ENCODE data around the gene NR2F1-AS1. TPM values are rescaled to one million over a fixed set of nuclear protein-coding genes. Genes with fewer than 3 reads are reported as not detected.
"Not testable (repeated sequence)": the region's sequence is repeated elsewhere in the genome, so short reads cannot be mapped to it uniquely, and the experiment has no call there.

NR2F1-AS1 gene
- total and polyA plus RNA-seq, 5 donors: 7.8 to 13.2 (median 10.9) TPM

DNA sequence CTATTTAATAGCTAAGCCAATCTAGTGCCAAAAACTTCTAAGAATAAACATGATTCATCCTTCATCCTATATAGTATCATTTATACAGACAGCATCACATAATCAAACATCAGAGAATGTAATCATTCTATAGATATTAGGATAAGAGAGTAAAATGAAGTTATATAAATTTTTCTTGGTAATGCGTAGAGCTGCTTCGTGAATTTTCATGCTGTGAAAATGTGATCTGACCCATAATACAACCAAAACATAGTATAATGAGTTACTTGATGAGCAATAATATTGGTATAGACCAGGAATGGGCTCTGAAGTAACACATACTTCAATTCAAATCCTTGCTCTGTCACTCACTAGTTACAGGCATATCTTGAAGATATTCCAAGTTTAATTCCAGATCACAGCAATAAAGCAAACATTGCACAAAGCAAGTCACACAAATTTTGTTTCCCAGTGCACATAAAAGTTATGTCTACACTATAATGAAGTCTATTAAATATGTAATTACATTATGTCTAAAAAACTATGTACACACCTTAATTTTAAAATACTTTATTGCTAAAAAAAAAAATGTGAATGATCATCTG, 23.9 kb downstream of the NR2F1-AS1 start:
- DNase-seq (no peak), ATAC-seq (no peak)
- H3K27ac ChIP-seq (ENCODE audit: low read length): no peak overlapping the region
- H3K4me1 ChIP-seq (ENCODE audit: control insufficient read depth, insufficient read depth, low read length): no peaks in the 10 kb centered on the region
- no peaks in the 10 kb centered on the region for H3K27me3 ChIP-seq (ENCODE audit: control insufficient read depth, insufficient read depth)
- intact Hi-C loops (cut with DNase I): no loop called here
- no peak overlapping the region for H3K4me3 ChIP-seq (ENCODE audit: low read length)
- H3K9me3 ChIP-seq (ENCODE audit: control insufficient read depth, low read length): no peaks in the 10 kb centered on the region
- WGBS: 95% methylated on average over 2 of the region's 2 CpGs

- H3K27ac ChIP-seq (ENCODE audit: low read length); H3K27me3 ChIP-seq (ENCODE audit: control insufficient read depth, insufficient read depth); ATAC-seq; intact Hi-C loops (cut with DNase I); H3K9me3 ChIP-seq (ENCODE audit: control insufficient read depth, low read length); H3K4me1 ChIP-seq (ENCODE audit: control insufficient read depth, insufficient read depth, low read length); H3K4me3 ChIP-seq (ENCODE audit: low read length); DNase-seq: not testable (repeated sequence)
- WGBS: 96% methylated on average over 3 of the region's 3 CpGs
Measured at GRCh38 chr5:93549594-93549993, 31.4 kb downstream of the NR2F1-AS1 start.

GRCh38 chr5:93545872-93546271, 35.1 kb downstream of the NR2F1-AS1 start:
- H3K9me3 ChIP-seq (ENCODE audit: control insufficient read depth, low read length): no peaks in the 10 kb centered on the region
- DNase-seq (no peak), ATAC-seq (no peak)
- intact Hi-C loops (cut with DNase I): no loop called here
- no peak overlapping the region for H3K4me3 ChIP-seq (ENCODE audit: low read length)
- no peak overlapping the region for H3K27ac ChIP-seq (ENCODE audit: low read length)
- WGBS: 73% methylated on average over 4 of the region's 4 CpGs
- no peaks in the 10 kb centered on the region for H3K27me3 ChIP-seq (ENCODE audit: control insufficient read depth, insufficient read depth)
- no peaks in the 10 kb centered on the region for H3K4me1 ChIP-seq (ENCODE audit: control insufficient read depth, insufficient read depth, low read length)

GRCh38 chr5:93532370-93532769, 48.6 kb downstream of the NR2F1-AS1 start:
- peak; percentile 95 to 96 for ATAC-seq
- peak; percentile 64 to 85 (median 78) for DNase-seq
- no peaks in the 10 kb centered on the region for H3K9me3 ChIP-seq (ENCODE audit: control insufficient read depth, low read length)
- intact Hi-C loops (cut with DNase I): no loop called here
- no peaks in the 10 kb centered on the region for H3K27me3 ChIP-seq (ENCODE audit: control insufficient read depth, insufficient read depth)
- H3K4me3 ChIP-seq (ENCODE audit: low read length): no peak overlapping the region
- H3K4me1 ChIP-seq (ENCODE audit: control insufficient read depth, insufficient read depth, low read length): peaks cover 2% of the 10 kb centered on the region
- H3K27ac ChIP-seq (ENCODE audit: low read length): no peak overlapping the region
- WGBS: 16% methylated on average over 4 of the region's 4 CpGs

DNA sequence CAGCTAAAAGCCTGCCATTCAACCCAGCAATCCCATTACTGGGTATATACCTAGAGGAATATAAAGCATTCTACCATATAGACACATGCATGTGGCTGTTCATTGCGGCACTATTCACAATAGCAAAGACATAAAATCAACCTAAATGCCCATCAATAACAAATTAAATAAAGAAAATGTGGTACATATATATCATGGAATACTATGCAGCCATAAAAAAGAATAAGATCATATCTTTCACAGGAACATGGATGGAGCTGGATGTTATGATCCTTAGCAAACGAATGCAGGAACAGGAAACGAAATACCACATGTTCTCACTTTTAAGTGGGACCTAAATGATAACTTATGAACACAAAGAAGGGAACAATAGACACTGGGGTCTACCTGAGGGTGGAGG, 59.2 kb downstream of the NR2F1-AS1 start:
- H3K4me3 ChIP-seq (ENCODE audit: low read length); H3K9me3 ChIP-seq (ENCODE audit: control insufficient read depth, low read length); DNase-seq; intact Hi-C loops (cut with DNase I); H3K27ac ChIP-seq (ENCODE audit: low read length); H3K27me3 ChIP-seq (ENCODE audit: control insufficient read depth, insufficient read depth); H3K4me1 ChIP-seq (ENCODE audit: control insufficient read depth, insufficient read depth, low read length); ATAC-seq: not testable (repeated sequence)
- WGBS: 90% methylated on average over 3 of the region's 3 CpGs

DNA sequence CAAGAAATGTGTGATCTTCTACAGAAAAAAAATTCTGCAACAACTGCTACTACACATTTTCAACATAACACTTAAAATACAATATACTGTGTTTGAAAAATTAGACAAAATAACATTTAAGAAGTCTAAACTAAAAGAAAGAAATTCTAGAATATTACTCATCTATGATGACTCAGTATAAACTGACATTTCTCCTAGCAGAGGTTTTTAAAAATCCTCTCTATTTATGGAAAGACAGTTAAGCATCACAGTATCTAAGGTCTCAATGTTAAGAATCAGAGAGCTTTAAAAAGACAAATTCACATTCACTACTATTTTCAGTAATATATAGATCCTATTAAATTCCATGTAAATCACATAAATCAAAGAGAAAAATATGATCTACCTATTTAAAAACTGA, 61.3 kb downstream of the NR2F1-AS1 start:
- H3K4me1 ChIP-seq (ENCODE audit: control insufficient read depth, insufficient read depth, low read length): no peaks in the 10 kb centered on the region
- H3K27ac ChIP-seq (ENCODE audit: low read length): no peak overlapping the region
- H3K27me3 ChIP-seq (ENCODE audit: control insufficient read depth, insufficient read depth): no peaks in the 10 kb centered on the region
- intact Hi-C loops (cut with DNase I): no loop called here
- no peak for DNase-seq
- no peak overlapping the region for H3K4me3 ChIP-seq (ENCODE audit: low read length)
- ATAC-seq: no peak
- H3K9me3 ChIP-seq (ENCODE audit: control insufficient read depth, low read length): no peaks in the 10 kb centered on the region

DNA sequence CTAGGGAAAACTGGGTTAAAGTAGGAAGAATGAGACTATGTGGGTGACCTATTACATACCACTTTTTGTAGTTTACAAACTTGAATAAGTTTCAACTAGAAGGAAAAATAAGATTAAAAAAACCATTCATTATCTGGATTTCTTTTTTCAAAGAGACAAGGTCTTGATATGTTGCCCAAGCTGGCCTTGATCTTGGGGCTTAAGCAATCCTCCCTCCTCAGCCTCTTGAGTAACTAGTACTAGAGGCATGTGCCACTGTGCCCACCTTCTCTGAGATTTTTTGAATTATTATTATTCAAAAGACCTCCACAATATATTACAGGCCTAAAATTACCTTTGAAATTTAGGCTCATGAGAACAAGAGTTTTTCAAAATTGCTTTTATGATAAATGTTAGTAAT, 63.2 kb downstream of the NR2F1-AS1 start:
- intact Hi-C loops (cut with DNase I): no loop called here
- Histone ChIP-seq H3K27me3 (ENCODE audit: control insufficient read depth, insufficient read depth) (no peaks in the 10 kb centered on the region), H3K4me3 (ENCODE audit: low read length) (no peak overlapping the region), H3K4me1 (ENCODE audit: control insufficient read depth, insufficient read depth, low read length) (no peaks in the 10 kb centered on the region), H3K27ac (ENCODE audit: low read length) (no peak overlapping the region), H3K9me3 (ENCODE audit: control insufficient read depth, low read length) (no peaks in the 10 kb centered on the region)
- ATAC-seq (no peak), DNase-seq (no peak)

- no peaks in the 10 kb centered on the region for H3K4me1 ChIP-seq (ENCODE audit: control insufficient read depth, insufficient read depth, low read length)
Measured at GRCh38 chr5:93513298-93513697, 67.7 kb downstream of the NR2F1-AS1 start.

GRCh38 chr5:93512799-93513198, 68.2 kb downstream of the NR2F1-AS1 start:
- Histone ChIP-seq H3K27me3 (ENCODE audit: control insufficient read depth, insufficient read depth) (no peaks in the 10 kb centered on the region), H3K9me3 (ENCODE audit: control insufficient read depth, low read length) (no peaks in the 10 kb centered on the region), H3K4me1 (ENCODE audit: control insufficient read depth, insufficient read depth, low read length) (no peaks in the 10 kb centered on the region), H3K27ac (ENCODE audit: low read length) (no peak overlapping the region), H3K4me3 (ENCODE audit: low read length) (no peak overlapping the region)
- 77% methylated on average over 3 of the region's 3 CpGs for WGBS
- DNase-seq (no peak), ATAC-seq (no peak)
- intact Hi-C loops (cut with DNase I): no loop called here

More at GRCh38 chr5:93513298-93513697, 67.7 kb downstream of the NR2F1-AS1 start:
- no peak overlapping the region for H3K27ac ChIP-seq (ENCODE audit: low read length)
- intact Hi-C loops (cut with DNase I): no loop called here
- H3K27me3 ChIP-seq (ENCODE audit: control insufficient read depth, insufficient read depth): no peaks in the 10 kb centered on the region
- H3K4me3 ChIP-seq (ENCODE audit: low read length): no peak overlapping the region
- DNase-seq: no peak
- no peaks in the 10 kb centered on the region for H3K9me3 ChIP-seq (ENCODE audit: control insufficient read depth, low read length)
- ATAC-seq: no peak
- WGBS: 100% methylated on average over 1 of the region's 1 CpG

DNA sequence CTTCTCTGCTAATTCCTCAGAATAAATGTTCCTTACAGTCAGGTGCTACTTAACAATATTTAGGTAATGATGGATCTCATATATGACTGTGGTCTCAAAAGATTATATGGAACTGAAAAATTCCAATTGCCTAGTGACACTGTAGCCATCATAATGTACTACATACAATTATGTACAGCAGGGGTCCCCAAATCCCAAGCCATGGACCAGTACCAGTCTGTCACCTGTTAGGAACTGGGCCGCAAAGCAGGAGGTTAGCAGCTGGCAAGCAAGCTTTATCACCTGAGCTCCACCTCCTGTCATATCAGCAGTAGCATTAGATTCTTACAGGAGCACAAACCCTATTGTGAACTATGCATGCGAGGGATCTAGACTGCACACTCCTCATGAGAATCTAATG, 69.6 kb downstream of the NR2F1-AS1 start:
- H3K4me1 ChIP-seq (ENCODE audit: control insufficient read depth, insufficient read depth, low read length): no peaks in the 10 kb centered on the region
- no peaks in the 10 kb centered on the region for H3K27me3 ChIP-seq (ENCODE audit: control insufficient read depth, insufficient read depth)
- no peaks in the 10 kb centered on the region for H3K9me3 ChIP-seq (ENCODE audit: control insufficient read depth, low read length)
- intact Hi-C loops (cut with DNase I): no loop called here
- H3K4me3 ChIP-seq (ENCODE audit: low read length): no peak overlapping the region
- DNase-seq (no peak), ATAC-seq (no peak)
- no peak overlapping the region for H3K27ac ChIP-seq (ENCODE audit: low read length)
- 96% methylated on average over 2 of the region's 2 CpGs for WGBS

- intact Hi-C loops (cut with DNase I): no loop called here
- H3K9me3 ChIP-seq (ENCODE audit: control insufficient read depth, low read length): no peaks in the 10 kb centered on the region
- no peaks in the 10 kb centered on the region for H3K4me1 ChIP-seq (ENCODE audit: control insufficient read depth, insufficient read depth, low read length)
- no peak overlapping the region for H3K4me3 ChIP-seq (ENCODE audit: low read length)
- WGBS: 66% methylated on average over 2 of the region's 2 CpGs
- H3K27ac ChIP-seq (ENCODE audit: low read length): no peak overlapping the region
- no peak for DNase-seq
- no peaks in the 10 kb centered on the region for H3K27me3 ChIP-seq (ENCODE audit: control insufficient read depth, insufficient read depth)
- ATAC-seq: no peak
Measured at GRCh38 chr5:93510626-93511380, 70.2 kb downstream of the NR2F1-AS1 start.

All from right cardiac atrium (tissue), 5 donors.